VCaP (cell line): ENCODE measurements around the gene BTBD9.

ENCODE experiments used
- H3K27ac ChIP-seq: fragments of 450-650 bp; 2 replicates; pipeline ENCODE4 v1.5.1; 2017
- TF ChIP-seq, protein P1 (sequence below): fragments of 450-650 bp; conservative IDR thresholded peaks from 2 replicates; pipeline ENCODE4 v1.5.1; 2017; ENCODE audit warnings: mild to moderate bottlenecking, moderate library complexity

BTBD9 gene

DNA sequence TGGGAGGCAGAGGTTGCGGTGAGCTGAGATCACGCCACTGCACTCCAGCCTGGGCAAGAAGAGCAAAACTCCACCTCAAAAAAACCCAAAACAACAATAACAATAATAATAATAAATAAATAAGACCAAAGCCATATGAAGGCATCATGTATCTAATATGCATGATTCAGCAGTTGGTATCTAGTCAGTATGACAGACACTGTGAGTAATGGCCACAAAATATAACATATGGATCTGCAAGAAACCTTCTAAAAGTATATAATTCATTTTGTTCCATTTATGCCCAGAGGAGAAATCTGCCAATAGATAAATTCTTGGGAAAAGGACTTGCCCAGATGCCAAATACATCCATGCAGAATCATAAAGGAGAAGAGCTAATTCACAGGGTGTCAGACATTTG, 252.3 kb downstream of the BTBD9 start:
- TF ChIP-seq, protein P1, sequence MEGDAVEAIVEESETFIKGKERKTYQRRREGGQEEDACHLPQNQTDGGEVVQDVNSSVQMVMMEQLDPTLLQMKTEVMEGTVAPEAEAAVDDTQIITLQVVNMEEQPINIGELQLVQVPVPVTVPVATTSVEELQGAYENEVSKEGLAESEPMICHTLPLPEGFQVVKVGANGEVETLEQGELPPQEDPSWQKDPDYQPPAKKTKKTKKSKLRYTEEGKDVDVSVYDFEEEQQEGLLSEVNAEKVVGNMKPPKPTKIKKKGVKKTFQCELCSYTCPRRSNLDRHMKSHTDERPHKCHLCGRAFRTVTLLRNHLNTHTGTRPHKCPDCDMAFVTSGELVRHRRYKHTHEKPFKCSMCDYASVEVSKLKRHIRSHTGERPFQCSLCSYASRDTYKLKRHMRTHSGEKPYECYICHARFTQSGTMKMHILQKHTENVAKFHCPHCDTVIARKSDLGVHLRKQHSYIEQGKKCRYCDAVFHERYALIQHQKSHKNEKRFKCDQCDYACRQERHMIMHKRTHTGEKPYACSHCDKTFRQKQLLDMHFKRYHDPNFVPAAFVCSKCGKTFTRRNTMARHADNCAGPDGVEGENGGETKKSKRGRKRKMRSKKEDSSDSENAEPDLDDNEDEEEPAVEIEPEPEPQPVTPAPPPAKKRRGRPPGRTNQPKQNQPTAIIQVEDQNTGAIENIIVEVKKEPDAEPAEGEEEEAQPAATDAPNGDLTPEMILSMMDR, result no peak
- no peak overlapping the region for H3K27ac ChIP-seq

DNA sequence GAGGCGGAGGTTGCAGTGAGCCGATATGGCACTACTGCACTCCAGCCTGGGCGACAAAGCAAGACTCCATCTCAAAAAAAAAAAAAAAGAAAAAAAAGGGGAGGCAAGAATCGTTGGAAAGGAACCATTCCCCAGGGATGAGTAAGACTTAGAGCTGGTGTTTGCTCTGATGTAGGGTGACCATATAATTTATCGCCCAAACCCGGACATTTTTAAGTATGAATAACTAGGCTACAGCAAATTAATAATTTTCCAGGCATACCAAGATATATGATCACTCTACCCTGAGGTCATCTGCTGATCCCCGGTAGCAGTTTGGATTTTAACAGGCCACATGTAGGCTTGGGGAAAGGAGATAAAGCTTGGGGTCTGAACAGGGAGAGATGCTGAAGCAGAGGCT, 260.9 kb downstream of the BTBD9 start:
- H3K27ac ChIP-seq, result no peak overlapping the region
- TF ChIP-seq, protein P1, result no peak

DNA sequence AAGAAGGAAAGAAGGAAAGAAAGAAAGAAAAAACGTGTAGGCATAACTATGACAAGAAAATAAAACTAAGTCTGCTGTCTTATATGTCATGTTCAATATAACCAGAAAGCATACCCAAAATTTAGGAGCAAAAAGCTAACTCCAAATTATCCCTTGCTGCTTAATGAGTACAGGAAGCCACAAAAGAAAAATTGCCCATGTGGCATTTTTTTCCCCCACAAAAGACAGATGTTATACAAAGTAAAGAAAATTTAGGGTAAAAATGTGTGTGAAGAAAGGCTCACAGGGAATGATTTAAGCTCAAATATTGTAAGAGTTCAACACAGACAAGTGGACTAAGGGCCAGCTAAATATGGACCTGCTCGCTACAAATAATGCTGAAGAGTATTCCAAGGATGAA, 263.8 kb downstream of the BTBD9 start:
- peak overlapping the region; percentile 43; the same call in 1 of the 2 replicates for H3K27ac ChIP-seq
- TF ChIP-seq, protein P1, result no peak

DNA sequence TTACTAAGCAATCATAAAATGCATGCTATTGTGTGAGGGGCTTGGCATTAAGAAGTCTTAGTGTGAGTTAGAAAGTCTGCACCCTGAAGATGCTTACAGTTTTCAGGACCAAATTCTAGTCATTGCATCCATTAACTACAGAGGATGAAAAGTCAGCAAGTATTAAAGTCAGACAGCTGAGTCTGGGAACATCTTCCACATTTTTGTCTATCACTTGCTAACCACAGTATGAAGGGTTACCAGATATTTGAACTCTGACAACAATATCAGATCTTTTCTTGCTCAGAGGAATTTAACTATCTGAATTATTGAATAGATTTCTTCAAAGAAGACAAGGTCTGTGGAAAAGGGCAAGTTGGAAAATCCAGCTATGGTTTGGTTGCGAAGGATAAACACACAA, 264.4 kb downstream of the BTBD9 start:
- peak overlapping the region; percentile 43 for H3K27ac ChIP-seq
- TF ChIP-seq, protein P1, result no peak

DNA sequence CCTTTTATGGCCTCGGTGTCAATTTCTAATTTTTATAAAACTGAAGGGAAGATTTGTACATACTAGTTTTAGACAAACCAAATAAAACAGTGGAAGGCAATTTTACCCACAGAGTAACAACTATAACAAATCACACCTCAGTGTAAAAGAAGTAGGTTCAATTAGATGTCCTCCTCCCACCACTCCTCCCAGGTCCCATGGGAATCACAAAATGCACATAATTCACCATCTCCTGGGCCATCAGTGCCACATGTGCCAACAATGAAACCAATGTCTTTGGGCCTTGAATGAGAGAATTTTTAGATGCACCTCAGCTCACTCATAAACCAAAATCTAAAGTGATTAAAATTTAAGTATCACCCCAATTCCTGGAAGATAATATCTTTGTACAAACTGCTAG, 267.8 kb downstream of the BTBD9 start:
- no peak overlapping the region for H3K27ac ChIP-seq
- TF ChIP-seq, protein P1, result no peak

DNA sequence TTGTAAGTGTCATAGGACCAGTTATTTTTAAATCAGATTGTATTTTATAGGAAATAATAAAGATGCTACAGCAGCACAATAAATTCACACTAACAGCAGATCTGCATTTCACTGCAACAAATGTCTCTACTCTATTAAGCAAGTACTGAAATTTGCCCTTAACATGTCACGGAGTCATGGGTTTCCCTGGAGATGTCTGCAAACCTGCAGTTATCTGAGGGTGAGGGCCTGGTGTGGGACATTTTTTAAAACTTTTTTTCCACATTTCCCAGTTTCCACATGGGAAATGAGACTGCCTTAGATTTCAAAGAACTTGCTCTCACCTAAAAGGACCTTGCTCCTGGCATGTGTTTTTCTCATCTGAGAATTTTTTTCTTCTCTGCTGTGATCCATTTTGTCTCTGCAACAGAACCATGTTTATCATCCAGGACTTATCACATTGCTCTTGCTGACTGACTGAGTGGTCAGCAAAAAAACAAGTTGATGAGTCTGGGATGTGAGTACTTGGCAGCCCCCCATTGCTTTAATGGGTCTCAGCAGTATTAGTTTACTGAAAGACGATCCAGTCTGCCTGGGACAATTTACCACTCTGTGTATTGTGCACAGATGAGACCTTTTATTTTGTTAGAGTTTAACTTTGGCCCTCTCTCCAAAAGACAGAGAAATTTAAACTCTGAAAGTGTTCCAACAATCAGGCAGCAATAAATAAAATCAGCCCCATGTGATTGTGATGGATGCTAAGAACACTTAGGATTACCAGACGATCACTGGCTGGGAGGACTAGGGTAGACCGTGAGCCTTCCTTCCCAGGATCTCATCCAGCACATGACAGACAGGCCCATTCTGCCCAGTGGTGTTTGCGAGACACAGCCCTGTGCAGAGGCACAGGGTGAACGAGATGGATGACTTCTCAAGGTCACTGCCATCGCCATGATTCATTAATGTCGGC, 268.8 kb downstream of the BTBD9 start:
- TF ChIP-seq, protein P1, result no peak
- H3K27ac ChIP-seq, result no peak overlapping the region

DNA sequence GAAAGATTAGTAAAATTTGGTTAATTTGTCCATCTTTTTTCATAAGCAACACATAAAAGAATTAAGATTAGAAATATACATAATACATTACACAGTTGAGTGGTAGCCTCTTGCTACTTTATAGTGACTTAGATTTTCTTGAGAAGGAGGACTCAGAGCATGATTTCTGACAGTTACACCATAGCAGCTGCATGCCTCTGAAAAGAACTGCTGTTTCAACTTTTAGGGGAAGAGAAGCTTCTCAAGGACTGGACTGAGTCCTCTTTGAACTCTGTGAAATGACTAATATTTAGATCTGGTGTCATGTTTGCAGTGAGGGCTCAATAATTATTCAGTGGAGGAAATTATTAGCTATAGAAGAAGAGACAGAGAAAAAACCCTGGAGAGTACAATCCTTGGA, 272.5 kb downstream of the BTBD9 start:
- TF ChIP-seq, protein P1, result no peak
- no peak overlapping the region for H3K27ac ChIP-seq
